Measurements from ENCODE around the gene TRAPPC2B.

The TRAPPC2B gene

DNA sequence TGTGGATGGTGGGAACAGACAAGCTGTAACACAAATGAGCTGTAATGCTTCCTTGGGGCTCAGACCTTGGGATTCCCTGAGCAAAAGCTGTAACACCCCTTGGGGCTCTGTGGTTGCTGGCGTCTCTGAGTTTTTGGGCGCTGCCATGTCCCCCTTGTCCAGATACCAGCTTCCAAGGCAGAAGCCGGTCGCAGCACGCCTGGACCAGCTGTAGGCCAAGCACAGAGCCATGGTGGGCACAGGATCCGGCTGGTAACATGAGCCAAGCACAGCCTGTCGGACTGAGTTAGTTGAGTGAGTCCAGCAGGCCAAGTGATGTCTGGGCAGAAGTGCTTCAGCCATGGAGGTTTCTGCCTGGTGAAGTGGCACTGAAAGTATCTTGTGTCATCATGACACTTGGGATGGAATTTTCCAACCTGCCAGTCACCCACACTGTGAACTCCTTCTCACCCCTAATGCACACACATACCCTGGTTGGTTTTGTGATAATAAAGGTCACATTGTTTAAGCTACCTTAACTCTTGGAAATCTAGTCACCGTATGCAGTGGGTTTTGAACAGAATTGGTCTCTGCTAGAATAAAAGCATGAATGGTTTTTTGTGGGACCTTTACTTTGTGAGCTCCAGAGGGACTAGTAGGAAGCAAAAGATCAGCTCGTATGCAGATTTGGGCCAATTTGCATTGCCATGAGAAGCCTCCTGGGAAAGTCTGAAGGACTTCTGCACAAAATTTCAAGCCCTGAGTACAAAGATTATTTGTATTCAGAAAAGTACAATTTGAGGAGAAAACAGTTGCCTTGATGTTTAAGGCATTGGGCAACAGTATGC, 40.6 kb downstream of the TRAPPC2B start:
- H2BK15ac ChIP-seq (ENCODE audit: low read length): no peak overlapping the region
- H3K23ac ChIP-seq (ENCODE audit: low read depth, low read length, poor library complexity): no peak overlapping the region
- no peak overlapping the region for H3K4ac ChIP-seq (ENCODE audit: low read length)
- H2BK120ac ChIP-seq (ENCODE audit: low read depth, low read length): no peak overlapping the region
- no peak overlapping the region for H3K27ac ChIP-seq (replicated peaks; ENCODE audit: low read length)
- H3K4me1 ChIP-seq (ENCODE audit: control insufficient read depth in 2 of 2, insufficient read depth in 1 of 2, low read depth in 1 of 2, low read length in 2 of 2): no peaks in the 10 kb centered on the region
- H3K9me3 ChIP-seq (replicated peaks in 1 of 2; ENCODE audit: control insufficient read depth in 2 of 2, insufficient read depth in 1 of 2, low read depth in 1 of 2, low read length in 2 of 2): peaks cover 0 to 35% of the 10 kb centered on the region in 2 donors
- no peak overlapping the region for H4K91ac ChIP-seq (ENCODE audit: low read depth, low read length, poor library complexity)
- peaks cover 6 to 38% of the 10 kb centered on the region in 2 donors for H3K36me3 ChIP-seq (replicated peaks in 1 of 2; ENCODE audit: control insufficient read depth in 2 of 2, insufficient read depth in 2 of 2, low read length in 2 of 2)
- no peak overlapping the region for H3K14ac ChIP-seq (ENCODE audit: low read length)
- no peaks in the 10 kb centered on the region for H3K79me1 ChIP-seq (ENCODE audit: low read depth, low read length)
- H3K4me3 ChIP-seq (ENCODE audit: low read length in 2 of 2): no peak overlapping the region
- H2BK5ac ChIP-seq (ENCODE audit: low read length): no peak overlapping the region
- no peak overlapping the region for H3K18ac ChIP-seq (ENCODE audit: low read length)
- H4K8ac ChIP-seq (ENCODE audit: low read depth, low read length): no peak overlapping the region
- no peak overlapping the region for H2AK5ac ChIP-seq (ENCODE audit: low read depth, low read length)
- H3K27me3 ChIP-seq (ENCODE audit: control insufficient read depth in 3 of 3, insufficient read depth in 3 of 3, low read depth in 1 of 3, low read length in 3 of 3): no peaks in the 10 kb centered on the region
- H2BK12ac ChIP-seq (ENCODE audit: low read length): no peak overlapping the region
- H2AFZ ChIP-seq (ENCODE audit: low read length): no peak overlapping the region
- H3K9ac ChIP-seq (ENCODE audit: low read depth, low read length, poor library complexity): no peak overlapping the region
- H3K4me2 ChIP-seq (ENCODE audit: insufficient read depth, low read length, poor library complexity, severe bottlenecking): no peak overlapping the region
- no peak for DNase-seq (ENCODE audit: low spot score)
- WGBS, 2 donors (ENCODE audit: extremely low coverage in 2 of 2, insufficient read length in 2 of 2, insufficient replicate concordance in 1 of 2): no CpG with 5 or more reads among the region's 9 CpGs

DNA sequence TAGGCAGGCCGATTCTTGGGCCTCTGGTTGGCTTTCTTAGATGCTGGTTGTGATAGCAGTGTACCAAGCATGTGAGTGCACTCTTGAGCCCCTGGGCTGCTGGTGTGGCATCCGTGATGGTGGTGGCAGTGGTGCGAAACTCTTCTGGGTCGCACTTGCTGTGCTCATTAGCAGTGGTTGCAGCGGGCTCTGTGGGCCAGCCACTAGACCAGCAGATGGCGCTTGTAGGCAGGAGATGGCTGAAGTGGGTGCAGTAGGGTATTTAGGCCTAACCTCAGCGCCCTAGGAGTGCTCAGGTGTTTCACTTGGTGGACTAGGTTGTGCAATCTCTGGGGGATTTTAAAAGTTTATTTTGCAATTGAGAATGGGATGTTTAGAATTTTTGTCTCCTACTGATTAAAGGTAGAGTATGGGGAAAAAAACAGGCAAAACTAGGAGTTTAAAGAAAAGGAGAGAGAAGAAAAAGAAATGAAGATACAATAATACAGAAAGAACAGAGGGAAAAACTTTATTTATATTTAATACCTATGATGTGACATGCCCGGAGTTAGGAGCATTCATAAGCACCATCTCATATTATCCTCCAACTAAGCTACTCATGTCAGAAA, 43.3 kb downstream of the TRAPPC2B start:
- DNase-seq (ENCODE audit: low spot score): peak; percentile 58

DNA sequence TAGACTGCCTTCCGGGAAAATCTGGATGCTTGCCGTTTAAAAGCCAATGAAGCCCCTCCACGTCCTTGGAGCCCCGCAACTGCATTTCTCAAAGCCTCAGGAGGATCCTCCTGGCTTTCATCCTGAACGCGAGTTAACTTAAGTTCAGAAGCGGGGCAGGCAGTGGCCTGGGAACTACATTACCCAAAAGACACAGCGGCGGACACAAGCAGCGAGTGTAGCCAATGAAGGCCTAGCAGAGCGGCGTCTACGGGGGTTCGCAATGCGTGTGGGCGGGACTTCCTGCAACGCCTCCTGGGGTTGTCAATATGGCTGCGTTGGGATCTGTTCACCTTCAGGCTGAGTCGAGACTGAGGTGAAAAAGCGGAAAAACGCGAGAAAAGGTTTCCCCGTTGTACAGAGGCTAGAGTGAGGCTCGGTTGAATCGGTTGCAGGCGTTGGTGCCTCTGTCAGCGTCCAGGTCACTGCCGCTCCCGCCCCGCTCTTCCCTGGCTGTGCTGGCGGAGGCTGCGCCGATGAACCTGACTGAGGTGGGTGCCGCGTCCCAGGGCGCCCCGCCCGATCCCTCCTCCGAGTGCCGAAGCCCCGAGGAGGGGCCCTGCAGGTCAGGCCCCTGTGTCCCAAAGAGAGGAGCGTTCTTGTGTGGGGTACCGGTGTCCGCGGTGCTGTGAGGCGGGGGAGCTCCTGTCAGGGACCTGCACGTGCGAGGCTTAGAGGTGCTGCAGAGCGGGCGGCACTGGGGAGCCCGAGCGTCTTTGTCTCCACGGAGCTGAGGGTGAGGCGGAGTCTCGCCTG, 47.7 kb downstream of the TRAPPC2B start, which contains the start of gene ZNF17:
TSS of gene ZNF17 (plus strand) at position 285 of the 795 bp plus-strand sequence. CDS start 2,455 bp downstream, outside the sequence.
- no peak within 1 kb of the TSS for H3K27ac ChIP-seq (replicated peaks; ENCODE audit: low read length)

More for the DNA sequence above, 43.3 kb downstream of the TRAPPC2B start:
- no peak overlapping the region for H3K4me3 ChIP-seq (ENCODE audit: low read length in 2 of 2)
- H3K14ac ChIP-seq (ENCODE audit: low read length): no peak overlapping the region
- H3K4ac ChIP-seq (ENCODE audit: low read length): no peak overlapping the region
- H3K4me2 ChIP-seq (ENCODE audit: insufficient read depth, low read length, poor library complexity, severe bottlenecking): no peak overlapping the region
- no CpG with 5 or more reads among the region's 8 CpGs for WGBS, 2 donors (ENCODE audit: extremely low coverage in 2 of 2, insufficient read length in 2 of 2, insufficient replicate concordance in 1 of 2)
- H3K9ac ChIP-seq (ENCODE audit: low read depth, low read length, poor library complexity): no peak overlapping the region
- no peaks in the 10 kb centered on the region for H3K27me3 ChIP-seq (ENCODE audit: control insufficient read depth in 3 of 3, insufficient read depth in 3 of 3, low read depth in 1 of 3, low read length in 3 of 3)
- no peak overlapping the region for H3K23ac ChIP-seq (ENCODE audit: low read depth, low read length, poor library complexity)
- no peak overlapping the region for H2AFZ ChIP-seq (ENCODE audit: low read length)
- no peak overlapping the region for H3K27ac ChIP-seq (replicated peaks; ENCODE audit: low read length)
- no peak overlapping the region for H2BK12ac ChIP-seq (ENCODE audit: low read length)
- no peak overlapping the region for H2BK120ac ChIP-seq (ENCODE audit: low read depth, low read length)
- H3K4me1 ChIP-seq (ENCODE audit: control insufficient read depth in 2 of 2, insufficient read depth in 1 of 2, low read depth in 1 of 2, low read length in 2 of 2): peaks cover 0 to 3% of the 10 kb centered on the region in 2 donors
- H3K9me3 ChIP-seq (replicated peaks in 1 of 2; ENCODE audit: control insufficient read depth in 2 of 2, insufficient read depth in 1 of 2, low read depth in 1 of 2, low read length in 2 of 2): peaks cover 0 to 19% of the 10 kb centered on the region in 2 donors
- H3K79me1 ChIP-seq (ENCODE audit: low read depth, low read length): peaks cover 2% of the 10 kb centered on the region
- no peak overlapping the region for H4K8ac ChIP-seq (ENCODE audit: low read depth, low read length)
- H3K18ac ChIP-seq (ENCODE audit: low read length): no peak overlapping the region
- no peak overlapping the region for H2BK5ac ChIP-seq (ENCODE audit: low read length)
- no peak overlapping the region for H4K91ac ChIP-seq (ENCODE audit: low read depth, low read length, poor library complexity)
- H2AK5ac ChIP-seq (ENCODE audit: low read depth, low read length): no peak overlapping the region
- H3K36me3 ChIP-seq (replicated peaks in 1 of 2; ENCODE audit: control insufficient read depth in 2 of 2, insufficient read depth in 2 of 2, low read length in 2 of 2): peaks cover 0 to 14% of the 10 kb centered on the region in 2 donors
- no peak overlapping the region for H2BK15ac ChIP-seq (ENCODE audit: low read length)

More for the DNA sequence above, 47.7 kb downstream of the TRAPPC2B start, which contains the start of gene ZNF17:
- H4K8ac ChIP-seq (ENCODE audit: low read depth, low read length): no peak within 1 kb of the TSS
- no peak within 1 kb of the TSS for H3K14ac ChIP-seq (ENCODE audit: low read length)
- H3K9ac ChIP-seq (ENCODE audit: low read depth, low read length, poor library complexity): peak within 1 kb of the TSS; percentile 96
- no peak within 1 kb of the TSS for H3K4ac ChIP-seq (ENCODE audit: low read length)
- H3K36me3 ChIP-seq (replicated peaks in 1 of 2; ENCODE audit: control insufficient read depth in 2 of 2, insufficient read depth in 2 of 2, low read length in 2 of 2): peaks cover 0 to 20% of the 10 kb centered on the region in 2 donors
- H2AK5ac ChIP-seq (ENCODE audit: low read depth, low read length): no peak within 1 kb of the TSS
- no peak within 1 kb of the TSS for H2BK120ac ChIP-seq (ENCODE audit: low read depth, low read length)
- H3K4me3 ChIP-seq (ENCODE audit: low read length in 2 of 2): peak within 1 kb of the TSS; percentile 83 to 92
- no peak within 1 kb of the TSS for H2BK15ac ChIP-seq (ENCODE audit: low read length)
- H3K4me1 ChIP-seq (ENCODE audit: control insufficient read depth in 2 of 2, insufficient read depth in 1 of 2, low read depth in 1 of 2, low read length in 2 of 2): peaks cover 5 to 7% of the 10 kb centered on the region in 2 donors
- H3K18ac ChIP-seq (ENCODE audit: low read length): peak within 1 kb of the TSS; percentile 44
- peak within 1 kb of the TSS; percentile 90 for H2AFZ ChIP-seq (ENCODE audit: low read length)
- H3K9me3 ChIP-seq (replicated peaks in 1 of 2; ENCODE audit: control insufficient read depth in 2 of 2, insufficient read depth in 1 of 2, low read depth in 1 of 2, low read length in 2 of 2): no peaks in the 10 kb centered on the region
- peak within 1 kb of the TSS; percentile 96 for H3K4me2 ChIP-seq (ENCODE audit: insufficient read depth, low read length, poor library complexity, severe bottlenecking)
- H3K79me1 ChIP-seq (ENCODE audit: low read depth, low read length): peaks cover 4% of the 10 kb centered on the region
- DNase-seq (ENCODE audit: low spot score): peak; percentile 90
- H2BK12ac ChIP-seq (ENCODE audit: low read length): no peak within 1 kb of the TSS
- H3K23ac ChIP-seq (ENCODE audit: low read depth, low read length, poor library complexity): no peak within 1 kb of the TSS
- H2BK5ac ChIP-seq (ENCODE audit: low read length): no peak within 1 kb of the TSS
- no peak within 1 kb of the TSS for H4K91ac ChIP-seq (ENCODE audit: low read depth, low read length, poor library complexity)
- no peaks in the 10 kb centered on the region for H3K27me3 ChIP-seq (ENCODE audit: control insufficient read depth in 3 of 3, insufficient read depth in 3 of 3, low read depth in 1 of 3, low read length in 3 of 3)
- no CpG with 5 or more reads among the region's 55 CpGs for WGBS, 2 donors (ENCODE audit: extremely low coverage in 2 of 2, insufficient read length in 2 of 2, insufficient replicate concordance in 1 of 2)
